Nephron progenitor cell (in vitro differentiated cells): ENCODE data around the gene PLA2G4D.

ENCODE experiments used
- DNase-seq: peaks from one replicate; pipeline ENCODE4 v3.0.0; 2021
- H3K27ac Mint-ChIP-seq: 2 replicates; pipeline ENCODE4 v1.8.0; 2021; ENCODE audit warnings: mild to moderate bottlenecking, moderate library complexity, mixed read lengths
- H3K27me3 Mint-ChIP-seq: 2 replicates; pipeline ENCODE4 v1.8.0; 2021; ENCODE audit warnings: mild to moderate bottlenecking, low read depth, mixed read lengths; ENCODE audit not compliant: poor library complexity
- H3K36me3 Mint-ChIP-seq: 2 replicates; pipeline ENCODE4 v1.8.0; 2021; ENCODE audit warnings: low read depth, mixed read lengths
- H3K4me1 Mint-ChIP-seq: 2 replicates; pipeline ENCODE4 v1.8.0; 2021; ENCODE audit warnings: mixed read lengths
- H3K4me3 Mint-ChIP-seq: 2 replicates; pipeline ENCODE4 v1.8.0; 2021; ENCODE audit warnings: mild to moderate bottlenecking, moderate library complexity, mixed read lengths
- H3K9me3 Mint-ChIP-seq: 2 replicates; pipeline ENCODE4 v1.8.0; 2021; ENCODE audit warnings: mild to moderate bottlenecking, moderate library complexity, mixed read lengths
- TF ChIP-seq, protein P1 (sequence below): fragments of 200-600 bp; sonication (generic); IDR thresholded peaks from 2 replicates; pipeline ENCODE4 v1.5.0; 2021; ENCODE audit warnings: antibody characterized with exemption

Gene PLA2G4D

DNA sequence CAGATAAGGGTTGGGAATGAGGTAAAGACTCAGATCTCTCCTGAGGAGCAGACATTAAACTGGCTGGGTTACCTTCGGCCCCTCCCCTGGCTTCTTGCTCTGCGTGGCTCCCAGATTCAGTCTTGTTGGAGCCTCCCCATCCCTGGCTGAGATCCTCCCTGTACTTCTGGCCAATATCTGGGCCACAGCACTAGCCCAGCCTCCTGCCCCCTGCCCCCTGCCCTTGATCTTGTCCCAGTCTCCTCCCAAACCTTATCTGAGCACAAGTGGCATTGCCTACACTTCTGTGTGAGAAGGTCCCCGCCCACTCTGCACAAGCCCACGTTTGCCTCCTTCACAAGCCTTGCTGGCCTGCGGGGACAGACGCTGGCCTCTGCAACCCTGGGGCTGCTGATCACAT is 45.2 kb upstream of the PLA2G4D start:
- TF ChIP-seq, protein P1, sequence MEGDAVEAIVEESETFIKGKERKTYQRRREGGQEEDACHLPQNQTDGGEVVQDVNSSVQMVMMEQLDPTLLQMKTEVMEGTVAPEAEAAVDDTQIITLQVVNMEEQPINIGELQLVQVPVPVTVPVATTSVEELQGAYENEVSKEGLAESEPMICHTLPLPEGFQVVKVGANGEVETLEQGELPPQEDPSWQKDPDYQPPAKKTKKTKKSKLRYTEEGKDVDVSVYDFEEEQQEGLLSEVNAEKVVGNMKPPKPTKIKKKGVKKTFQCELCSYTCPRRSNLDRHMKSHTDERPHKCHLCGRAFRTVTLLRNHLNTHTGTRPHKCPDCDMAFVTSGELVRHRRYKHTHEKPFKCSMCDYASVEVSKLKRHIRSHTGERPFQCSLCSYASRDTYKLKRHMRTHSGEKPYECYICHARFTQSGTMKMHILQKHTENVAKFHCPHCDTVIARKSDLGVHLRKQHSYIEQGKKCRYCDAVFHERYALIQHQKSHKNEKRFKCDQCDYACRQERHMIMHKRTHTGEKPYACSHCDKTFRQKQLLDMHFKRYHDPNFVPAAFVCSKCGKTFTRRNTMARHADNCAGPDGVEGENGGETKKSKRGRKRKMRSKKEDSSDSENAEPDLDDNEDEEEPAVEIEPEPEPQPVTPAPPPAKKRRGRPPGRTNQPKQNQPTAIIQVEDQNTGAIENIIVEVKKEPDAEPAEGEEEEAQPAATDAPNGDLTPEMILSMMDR, result no peak

DNA sequence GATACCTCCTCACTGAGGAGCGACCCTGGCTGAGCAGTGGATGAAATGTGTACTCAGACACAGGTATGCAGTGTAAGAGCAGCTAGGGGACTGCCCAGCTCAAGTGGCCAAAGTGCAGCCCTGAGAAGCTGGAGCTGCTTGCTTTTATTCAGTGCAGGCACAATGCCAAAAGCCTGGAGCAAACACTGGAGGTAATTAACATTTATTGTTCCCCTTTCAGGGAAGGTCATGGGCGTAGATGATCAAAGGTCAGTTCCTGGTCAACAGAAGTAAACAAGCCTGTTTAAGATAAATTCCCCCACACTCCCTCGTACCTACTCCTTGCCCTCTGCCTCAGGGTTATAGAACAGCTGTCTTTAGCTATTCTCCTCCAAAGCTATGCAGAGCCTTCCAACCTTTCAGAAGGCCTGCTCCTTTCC is 44.6 kb upstream of the PLA2G4D start:
- no peak overlapping the region for H3K4me3 Mint-ChIP-seq
- no peak for DNase-seq

More for the DNA sequence above, 45.2 kb upstream of the PLA2G4D start:
- H3K9me3 Mint-ChIP-seq, result peaks cover 14% of the 10 kb centered on the region
- no peak overlapping the region for H3K4me3 Mint-ChIP-seq
- no peaks in the 10 kb centered on the region for H3K36me3 Mint-ChIP-seq
- H3K27ac Mint-ChIP-seq, result no peak overlapping the region
- no peaks in the 10 kb centered on the region for H3K4me1 Mint-ChIP-seq
- DNase-seq, result no peak
- peaks cover 26% of the 10 kb centered on the region for H3K27me3 Mint-ChIP-seq

DNA sequence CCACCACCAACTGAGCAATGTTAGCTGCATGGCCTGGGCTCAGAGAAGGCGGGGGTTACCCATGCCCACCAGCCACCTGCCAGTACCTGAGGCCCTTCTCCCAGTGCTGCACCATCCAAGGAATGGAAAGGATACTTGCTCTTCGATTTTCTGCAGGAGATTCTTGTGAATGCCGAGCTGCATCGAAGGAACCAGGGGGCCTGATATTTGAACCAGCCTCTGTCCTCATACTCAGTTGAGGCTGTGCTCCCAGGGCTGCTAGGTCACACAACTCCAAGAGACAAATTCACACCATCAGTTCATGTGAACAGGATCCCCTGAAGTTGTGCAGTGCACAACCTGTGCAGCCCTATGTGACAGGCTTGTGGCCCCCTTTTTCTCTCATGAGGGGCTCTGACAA is 44.0 kb upstream of the PLA2G4D start:
- TF ChIP-seq, protein P1, result no peak
- no peak for DNase-seq
- no peaks in the 10 kb centered on the region for H3K36me3 Mint-ChIP-seq
- H3K27me3 Mint-ChIP-seq, result peaks cover 25% of the 10 kb centered on the region
- peaks cover under 1% of the 10 kb centered on the region for H3K4me1 Mint-ChIP-seq
- H3K9me3 Mint-ChIP-seq, result peaks cover 14% of the 10 kb centered on the region
- no peak overlapping the region for H3K4me3 Mint-ChIP-seq
- H3K27ac Mint-ChIP-seq, result no peak overlapping the region

More for the DNA sequence above, 44.6 kb upstream of the PLA2G4D start:
- Mint-ChIP-seq H3K4me1 (no peaks in the 10 kb centered on the region), H3K27ac (no peak overlapping the region), H3K9me3 (peaks cover 14% of the 10 kb centered on the region), H3K36me3 (no peaks in the 10 kb centered on the region), H3K27me3 (peaks cover 26% of the 10 kb centered on the region)
- TF ChIP-seq, protein P1, result no peak

DNA sequence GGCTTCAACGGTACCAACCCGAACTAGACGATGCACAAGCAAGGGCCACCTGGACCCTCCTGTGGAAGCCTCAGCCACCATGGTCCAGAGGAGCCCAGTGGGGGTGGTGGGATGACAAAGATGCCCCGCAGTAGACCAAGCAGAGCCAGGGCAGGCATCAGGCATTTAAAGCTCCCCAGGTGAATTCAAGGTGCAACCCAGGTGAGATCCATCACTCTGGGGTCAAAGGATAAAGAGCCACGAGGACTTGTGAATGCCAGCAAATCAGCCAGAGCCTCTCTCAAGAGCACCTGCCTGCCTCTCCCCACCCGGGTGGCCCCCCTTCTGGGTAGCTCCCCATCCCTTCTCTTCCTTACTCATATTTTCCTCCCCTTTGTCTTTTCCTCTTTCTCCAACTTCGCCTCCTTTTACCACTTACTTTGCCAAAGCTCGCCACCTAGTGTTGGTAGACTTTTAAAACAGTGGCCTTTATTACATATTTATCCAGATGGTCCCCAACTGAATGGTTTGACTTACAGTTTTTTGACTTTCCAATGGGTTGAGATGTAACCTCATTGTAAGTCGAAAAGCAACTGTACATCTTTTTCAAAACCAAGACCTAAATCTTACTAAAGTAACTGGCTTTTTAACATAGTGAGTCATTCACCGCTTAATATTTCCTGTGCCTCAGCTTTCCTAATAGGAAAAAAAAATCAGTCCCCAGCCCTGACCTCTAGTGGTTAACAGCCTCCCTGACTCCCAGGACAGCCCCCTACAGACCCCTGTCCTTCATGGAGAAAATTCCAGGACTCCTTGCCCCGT is 43.3 kb upstream of the PLA2G4D start:
- H3K9me3 Mint-ChIP-seq, result peaks cover 14% of the 10 kb centered on the region
- H3K27me3 Mint-ChIP-seq, result peaks cover 20% of the 10 kb centered on the region
- TF ChIP-seq, protein P1, result peak; percentile 62
- no peak for DNase-seq
- no peaks in the 10 kb centered on the region for H3K36me3 Mint-ChIP-seq
- peaks cover 6% of the 10 kb centered on the region for H3K4me1 Mint-ChIP-seq
- no peak overlapping the region for H3K27ac Mint-ChIP-seq
- H3K4me3 Mint-ChIP-seq, result no peak overlapping the region

DNA sequence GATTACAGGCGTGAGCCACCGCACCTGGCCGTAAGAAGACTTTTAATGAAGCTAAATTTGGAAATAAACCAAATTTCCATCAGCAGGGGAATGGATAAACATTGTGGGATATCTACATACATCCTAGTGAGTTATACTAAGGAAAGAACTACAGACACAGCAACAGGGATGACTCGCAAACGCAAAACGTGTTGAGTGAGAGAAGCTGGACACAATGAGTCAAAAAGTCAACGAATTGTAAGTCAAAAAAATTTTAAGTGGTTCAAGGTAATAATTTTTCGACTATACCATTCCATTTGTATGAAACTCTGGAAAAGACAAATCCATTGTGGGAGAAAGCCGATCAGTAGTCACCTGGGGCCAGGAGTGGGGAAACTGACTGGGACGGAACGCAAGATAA is 42.2 kb upstream of the PLA2G4D start:
- H3K4me1 Mint-ChIP-seq, result peaks cover 16% of the 10 kb centered on the region
- TF ChIP-seq, protein P1, result no peak
- no peak for DNase-seq
- no peaks in the 10 kb centered on the region for H3K36me3 Mint-ChIP-seq
- peak overlapping the region; percentile 36 for H3K27ac Mint-ChIP-seq
- peaks cover 14% of the 10 kb centered on the region for H3K9me3 Mint-ChIP-seq
- H3K4me3 Mint-ChIP-seq, result no peak overlapping the region
- H3K27me3 Mint-ChIP-seq, result peaks cover 20% of the 10 kb centered on the region

DNA sequence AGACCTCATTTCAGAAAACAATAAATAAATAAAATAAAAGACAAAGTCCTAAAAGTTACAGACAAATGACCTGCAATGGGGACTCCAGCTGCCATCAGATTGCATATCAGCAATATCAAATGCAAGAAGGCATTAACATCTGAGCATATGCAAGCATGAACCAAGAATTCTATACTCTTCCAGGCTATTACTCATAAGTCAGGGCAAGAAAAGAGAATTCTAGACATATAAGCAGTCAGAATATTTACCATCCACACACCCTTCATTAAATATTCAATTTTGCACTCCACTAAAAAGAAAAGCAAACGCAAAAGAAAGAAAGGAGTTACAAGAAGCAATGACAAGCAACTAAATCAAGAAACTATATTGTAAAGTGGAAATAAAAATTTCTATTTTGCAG is 41.0 kb upstream of the PLA2G4D start:
- TF ChIP-seq, protein P1, result no peak
- H3K27ac Mint-ChIP-seq, result no peak overlapping the region
- DNase-seq, result no peak
- H3K9me3 Mint-ChIP-seq, result peaks cover 14% of the 10 kb centered on the region
- peaks cover 27% of the 10 kb centered on the region for H3K4me1 Mint-ChIP-seq
- no peaks in the 10 kb centered on the region for H3K36me3 Mint-ChIP-seq
- peaks cover 22% of the 10 kb centered on the region for H3K27me3 Mint-ChIP-seq
- no peak overlapping the region for H3K4me3 Mint-ChIP-seq
